WERI-Rb-1 (cell line): ENCODE results near the gene PSMB8.

Experiments used
- DNase-seq: peaks from one replicate; pipeline ENCODE4 v3.0.0-alpha.2; 2020
- H3K27ac ChIP-seq: fragments of 250-450 bp; sonication (Bioruptor Pico); 2 replicates; pipeline ENCODE4 v1.5.1; 2020; ENCODE audit warnings: mild to moderate bottlenecking, moderate library complexity
- H3K27me3 ChIP-seq: fragments of 250-450 bp; sonication (Bioruptor Pico); 2 replicates; pipeline ENCODE4 v1.5.1; 2021; ENCODE audit warnings: mild to moderate bottlenecking, low read depth, moderate library complexity; ENCODE audit not compliant: insufficient read depth, severe bottlenecking
- H3K36me3 ChIP-seq: fragments of 250-450 bp; sonication (Bioruptor Pico); 2 replicates; pipeline ENCODE4 v1.5.1; 2020; ENCODE audit warnings: mild to moderate bottlenecking, moderate library complexity
- H3K4me3 ChIP-seq: 2 replicates; pipeline ENCODE4 v1.5.1; 2011; ENCODE audit warnings: low read depth, mild to moderate bottlenecking, control low read depth, low read length
- H3K9me3 ChIP-seq: fragments of 250-450 bp; sonication (Bioruptor Pico); 2 replicates; pipeline ENCODE4 v1.5.1; 2021; ENCODE audit warnings: mild to moderate bottlenecking, moderate library complexity; ENCODE audit not compliant: severe bottlenecking
- CTCF ChIP-seq: IDR thresholded peaks from 2 replicates; pipeline ENCODE4 v1.5.1; 2011; ENCODE audit warnings: low read depth, mild to moderate bottlenecking, control low read depth, inconsistent platforms, low read length

The PSMB8 gene

GRCh38 chr6:32854376-32855178 lies 10.7 kb upstream of the PSMB8 start:
- Histone ChIP-seq H3K27me3 (peaks cover 59% of the 10 kb centered on the region), H3K4me3 (peak overlapping the region; percentile 75), H3K36me3 (no peaks in the 10 kb centered on the region), H3K9me3 (no peaks in the 10 kb centered on the region), H3K27ac (no peak overlapping the region)
- DNase-seq = no peak
- TF ChIP-seq CTCF = peak; percentile 3; the same call in 1 of the 2 replicates

GRCh38 chr6:32853541-32854375 lies 9.9 kb upstream of the PSMB8 start, which contains the start of the genes PSMB9 and TAP1:
Gene PSMB9 (plus strand): TSS chr6:32854192. CDS start chr6:32854230, 38 bp downstream.
Gene TAP1 (minus strand): TSS chr6:32853704. CDS start chr6:32853636, 68 bp downstream.
- H3K27ac ChIP-seq = no peak within 1 kb of the TSS; the same call in 1 of the 2 replicates

GRCh38 chr6:32852844-32853540 lies 9.1 kb upstream of the PSMB8 start:
- Histone ChIP-seq H3K4me3 (peak overlapping the region; percentile 75), H3K36me3 (no peaks in the 10 kb centered on the region), H3K9me3 (no peaks in the 10 kb centered on the region), H3K27ac (no peak overlapping the region), H3K27me3 (peaks cover 48% of the 10 kb centered on the region)
- DNase-seq = peak; percentile 48
- no peak for TF ChIP-seq CTCF

More at GRCh38 chr6:32853541-32854375, 9.9 kb upstream of the PSMB8 start, which contains the start of the genes PSMB9 and TAP1:
- Histone ChIP-seq H3K4me3 (peak within 1 kb of the TSS; percentile 75), H3K36me3 (no peaks in the 10 kb centered on the region), H3K27me3 (peaks cover 52% of the 10 kb centered on the region), H3K9me3 (no peaks in the 10 kb centered on the region)
- DNase-seq = peak; percentile 98
- peak; percentile 98 for TF ChIP-seq CTCF

GRCh38 chr6:32852018-32852843 lies 8.4 kb upstream of the PSMB8 start:
- Histone ChIP-seq H3K36me3 (no peaks in the 10 kb centered on the region), H3K4me3 (peak overlapping the region; percentile 75), H3K27me3 (peaks cover 43% of the 10 kb centered on the region), H3K27ac (no peak overlapping the region), H3K9me3 (no peaks in the 10 kb centered on the region)
- no peak for TF ChIP-seq CTCF
- DNase-seq = no peak

GRCh38 chr6:32851025-32851424 lies 7.2 kb upstream of the PSMB8 start:
- H3K4me3 ChIP-seq = no peak overlapping the region
- TF ChIP-seq CTCF = no peak
- H3K27ac ChIP-seq = no peak overlapping the region
- no peaks in the 10 kb centered on the region for H3K36me3 ChIP-seq
- DNase-seq = no peak
- H3K27me3 ChIP-seq = peaks cover 35% of the 10 kb centered on the region
- no peaks in the 10 kb centered on the region for H3K9me3 ChIP-seq
